Activated CD4-positive, alpha-beta T cell treated with anti-CD3 and anti-CD28 coated beads for 48 hours (primary cell): ENCODE measurements around the gene DTD1.

Experiments
- DNase-seq: peaks from one replicate; pipeline ENCODE4 v3.0.0-alpha.2; 2020

The DTD1 gene

GRCh38 chr20:18621004-18621403 is 33.1 kb downstream of the DTD1 start:
- DNase-seq: no peak

GRCh38 chr20:18623156-18623910 is 35.5 kb downstream of the DTD1 start:
- DNase-seq: no peak

GRCh38 chr20:18624948-18625347 is 37.1 kb downstream of the DTD1 start:
- DNase-seq: no peak

GRCh38 chr20:18625907-18626655 is 38.2 kb downstream of the DTD1 start:
- DNase-seq: no peak

GRCh38 chr20:18628330-18628920 is 40.6 kb downstream of the DTD1 start:
- DNase-seq: peak; percentile 18

- peak; percentile 70 for DNase-seq
These were observed 44.4 kb downstream of the DTD1 start for GRCh38 chr20:18632196-18632789.

- no peak for DNase-seq
These were observed 45.6 kb downstream of the DTD1 start for GRCh38 chr20:18633411-18633810.

- no peak for DNase-seq
These were observed 46.6 kb downstream of the DTD1 start for GRCh38 chr20:18634501-18634900.

- no peak for DNase-seq
These were observed 47.5 kb downstream of the DTD1 start for GRCh38 chr20:18635380-18635779.

GRCh38 chr20:18637224-18637623 is 49.4 kb downstream of the DTD1 start:
- DNase-seq: no peak

- DNase-seq: no peak
These were observed 50.9 kb downstream of the DTD1 start for GRCh38 chr20:18638768-18639167.

GRCh38 chr20:18639501-18639979 is 51.7 kb downstream of the DTD1 start:
- DNase-seq: no peak

- no peak for DNase-seq
These were observed 57.4 kb downstream of the DTD1 start for GRCh38 chr20:18645196-18645745.

GRCh38 chr20:18645851-18646250 is 58.0 kb downstream of the DTD1 start:
- DNase-seq: no peak

- DNase-seq: no peak
These were observed 59.9 kb downstream of the DTD1 start for GRCh38 chr20:18647777-18648176.

- DNase-seq: no peak
These were observed 62.4 kb downstream of the DTD1 start for GRCh38 chr20:18650224-18650623.

GRCh38 chr20:18653736-18654447 is 66.0 kb downstream of the DTD1 start:
- no peak for DNase-seq

- DNase-seq: no peak
These were observed 66.6 kb downstream of the DTD1 start for GRCh38 chr20:18654448-18654773.

- DNase-seq: no peak
These were observed 69.7 kb downstream of the DTD1 start for GRCh38 chr20:18657575-18657974.

- DNase-seq: peak; percentile 11
These were observed 74.6 kb downstream of the DTD1 start for GRCh38 chr20:18662279-18663040.

- no peak for DNase-seq
These were observed 76.1 kb downstream of the DTD1 start for GRCh38 chr20:18663932-18664331.

GRCh38 chr20:18665135-18665534 is 77.3 kb downstream of the DTD1 start:
- DNase-seq: no peak
